GM18861 (cell line): Measurements from ENCODE around the gene POLE3.
"Not testable (repeated sequence)": the region's sequence is repeated elsewhere in the genome, so short reads cannot be mapped to it uniquely, and the experiment has no call there.

ENCODE experiments used
- ATAC-seq: cut with Tn5 transposase; IDR thresholded peaks from one replicate; pipeline ENCODE4 v1.9.1; 2021; ENCODE audit not compliant: unreplicated experiment

Gene POLE3

DNA sequence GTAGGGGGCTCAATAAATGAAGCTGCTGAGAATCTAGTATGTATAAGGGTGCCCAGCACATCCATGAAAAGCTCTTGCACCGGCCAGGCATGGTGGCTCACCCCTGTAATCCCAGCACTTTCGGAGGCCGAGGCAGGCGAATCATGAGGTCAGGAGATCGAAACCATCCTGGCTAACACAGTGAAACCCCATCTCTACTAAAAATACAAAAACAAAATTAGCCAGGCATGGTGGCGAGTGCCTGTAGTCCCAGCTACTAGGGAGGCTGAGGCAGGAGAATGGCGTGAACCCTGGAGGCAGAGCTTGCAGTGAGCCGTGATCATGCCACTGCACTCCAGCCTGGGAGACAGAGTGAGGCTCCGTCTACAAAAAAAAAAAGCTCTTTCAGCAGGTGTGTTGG lies 4.1 kb downstream of the POLE3 start:
- not testable (repeated sequence) for ATAC-seq

DNA sequence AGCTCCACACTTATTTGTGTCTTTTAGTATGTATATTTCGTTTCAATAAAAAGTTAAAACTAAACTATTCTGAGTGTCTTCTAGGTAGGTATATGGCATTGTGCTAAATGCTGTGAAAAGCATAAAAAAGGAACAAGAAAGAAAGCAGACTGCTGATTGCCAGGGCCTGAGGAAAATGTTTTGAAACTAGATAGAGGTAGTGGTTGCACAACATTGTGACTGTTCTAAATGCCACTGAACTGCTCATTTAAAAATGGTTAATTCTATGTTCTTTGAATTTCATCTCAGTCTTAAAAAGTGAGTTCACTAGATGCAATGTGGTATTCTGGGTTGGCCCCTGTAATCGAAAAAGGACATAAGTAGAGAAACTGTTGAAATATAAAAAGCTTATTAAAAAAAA lies 6.8 kb downstream of the POLE3 start:
- ATAC-seq: no peak

DNA sequence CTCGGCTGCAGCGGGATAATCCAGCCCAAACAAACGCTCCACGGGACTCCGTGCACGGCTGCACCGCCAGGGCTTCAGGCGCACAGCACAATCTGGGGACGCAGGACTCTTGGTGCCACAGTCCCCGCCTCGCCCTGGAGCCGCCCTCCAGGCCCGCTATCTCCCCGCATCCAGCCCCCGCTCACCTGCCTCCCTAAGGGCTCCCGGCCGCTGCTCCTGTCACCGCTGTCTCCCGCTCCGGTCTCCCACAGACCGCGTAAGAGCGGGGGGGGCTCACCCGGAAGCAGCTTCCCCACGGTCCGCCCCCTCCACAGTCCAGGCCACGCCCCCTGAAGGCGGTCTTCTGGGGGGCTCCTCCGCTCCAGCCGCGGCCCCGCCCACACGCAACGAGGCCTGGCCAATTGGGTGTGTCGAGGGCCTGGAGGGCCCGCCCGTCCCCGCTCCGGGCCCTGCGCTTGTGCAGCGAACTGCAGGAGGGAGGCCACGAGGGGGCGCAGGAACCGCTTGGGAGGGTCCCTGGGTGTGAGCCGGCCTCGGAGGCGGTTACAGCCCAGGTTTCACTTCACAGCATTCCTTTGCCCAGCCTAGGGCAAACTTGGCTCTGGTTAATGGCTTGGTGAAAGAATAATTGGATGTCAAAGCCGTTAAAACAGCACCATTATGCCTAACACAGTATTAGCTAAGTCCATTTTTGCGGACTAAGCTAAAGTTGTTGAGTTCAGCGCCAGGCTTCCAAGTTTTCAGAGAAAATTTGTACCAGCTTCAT lies 9.3 kb downstream of the POLE3 start, which contains the start of gene ALAD:
TSS of gene ALAD (minus strand) at position 258 of the 766 bp plus-strand sequence. CDS start 7,725 bp downstream, outside the sequence.
- peak; percentile 92 for ATAC-seq

DNA sequence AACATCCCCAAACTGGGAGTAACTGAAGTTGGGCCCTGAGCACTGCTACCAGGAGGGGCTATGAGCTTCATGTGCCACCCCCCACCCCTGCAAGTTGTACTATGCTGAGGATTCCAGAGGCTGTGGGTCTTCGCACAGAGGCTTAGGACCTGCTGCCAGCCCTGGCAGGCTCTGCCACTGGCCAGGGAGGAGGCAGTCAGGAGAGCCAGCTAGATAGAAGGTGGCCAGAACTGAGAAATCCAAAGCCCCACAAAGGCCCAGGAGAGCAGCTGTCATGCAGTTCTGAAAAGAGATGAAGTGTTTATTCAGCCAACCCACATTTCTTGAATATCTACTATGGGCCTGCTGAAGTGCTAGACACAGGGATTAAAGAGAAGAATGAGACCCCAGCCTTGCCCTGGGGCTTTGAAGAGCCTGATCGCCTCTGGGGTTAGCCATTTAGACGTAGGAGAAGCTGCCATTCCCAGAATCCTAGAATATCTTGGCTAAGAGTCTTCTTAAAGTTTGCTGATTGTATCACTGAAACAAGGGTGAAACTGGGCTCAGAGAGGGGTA lies 10.8 kb downstream of the POLE3 start:
- no peak for ATAC-seq

DNA sequence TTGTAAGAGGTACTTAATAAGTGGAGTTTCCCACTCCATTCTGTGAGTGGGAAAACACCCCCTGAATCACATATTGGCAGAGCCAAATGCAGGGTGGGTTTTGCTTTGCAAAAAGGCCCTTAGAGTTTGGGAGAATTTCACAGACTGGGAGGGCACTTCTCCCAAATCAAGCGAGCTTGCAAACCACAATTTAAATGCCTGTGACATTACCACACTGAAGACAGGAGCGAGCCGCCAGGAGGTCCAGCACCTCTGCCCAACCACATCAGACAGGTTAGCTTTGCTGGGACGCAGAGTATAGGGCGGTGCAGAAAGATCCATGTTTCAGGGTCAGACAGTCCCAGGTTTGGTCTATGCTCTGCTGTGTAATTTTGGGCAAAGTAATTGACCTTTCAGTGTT lies 11.7 kb downstream of the POLE3 start:
- ATAC-seq: no peak

DNA sequence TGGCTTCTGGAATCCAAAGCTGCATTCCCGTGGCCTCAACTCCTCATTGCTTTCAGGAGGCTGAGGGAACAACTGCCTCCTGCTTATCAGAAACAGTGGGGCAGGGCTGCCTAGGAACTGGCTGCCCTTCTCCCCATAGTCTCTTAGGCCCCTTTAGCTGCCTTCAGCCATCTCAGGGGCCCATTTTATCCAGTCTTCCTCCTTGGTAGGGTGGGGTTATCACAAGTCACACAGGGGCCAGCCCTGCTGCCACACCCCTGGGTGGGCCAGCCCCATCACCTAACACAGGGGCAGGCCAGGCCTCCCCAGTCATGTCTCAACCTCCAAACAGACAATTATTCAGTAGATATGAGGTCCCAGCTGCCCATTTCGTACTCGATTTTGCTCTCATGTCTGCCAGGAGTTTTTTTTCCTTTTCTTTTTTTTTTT lies 13.3 kb downstream of the POLE3 start:
- ATAC-seq: no peak

DNA sequence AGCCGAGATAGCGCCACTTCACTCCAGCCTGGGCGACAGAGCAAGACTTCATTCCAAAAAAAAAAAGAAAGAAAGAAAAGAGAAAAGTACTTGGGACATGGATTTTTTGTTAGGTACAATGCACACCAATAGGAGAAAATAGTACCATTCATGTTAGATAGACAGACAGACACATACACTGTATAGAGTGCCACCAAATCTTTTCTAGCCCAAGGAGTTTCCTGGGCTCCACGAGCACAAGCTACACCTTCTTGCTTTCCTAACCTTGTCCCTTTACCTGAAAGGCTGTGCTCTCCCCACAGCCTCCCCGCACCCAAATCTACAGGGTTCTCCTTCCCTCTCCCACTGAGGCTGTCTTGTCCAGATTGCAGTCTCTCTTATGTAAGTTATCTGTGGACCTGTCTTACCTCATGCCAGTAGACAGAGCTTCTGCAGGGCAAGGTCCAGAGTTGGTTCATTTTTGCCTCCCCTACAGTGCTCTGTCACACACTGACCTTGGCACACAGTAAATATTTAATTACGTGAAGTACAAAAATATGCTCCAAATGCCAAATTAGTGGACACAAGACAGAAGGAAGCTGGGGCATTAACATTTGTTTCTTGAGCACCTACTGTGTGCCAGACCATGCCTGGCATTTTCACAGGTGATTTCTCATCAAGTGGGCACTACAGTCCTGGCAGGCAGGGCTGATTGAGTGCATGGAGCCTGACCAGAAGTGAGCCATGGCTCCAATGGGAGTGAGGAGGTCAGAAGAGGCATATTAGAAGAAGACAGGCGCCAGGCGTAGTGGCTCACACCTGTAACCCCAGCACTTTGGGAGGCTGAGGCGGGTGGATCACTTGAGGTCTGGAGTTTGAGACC lies 15.2 kb downstream of the POLE3 start:
- no peak for ATAC-seq

DNA sequence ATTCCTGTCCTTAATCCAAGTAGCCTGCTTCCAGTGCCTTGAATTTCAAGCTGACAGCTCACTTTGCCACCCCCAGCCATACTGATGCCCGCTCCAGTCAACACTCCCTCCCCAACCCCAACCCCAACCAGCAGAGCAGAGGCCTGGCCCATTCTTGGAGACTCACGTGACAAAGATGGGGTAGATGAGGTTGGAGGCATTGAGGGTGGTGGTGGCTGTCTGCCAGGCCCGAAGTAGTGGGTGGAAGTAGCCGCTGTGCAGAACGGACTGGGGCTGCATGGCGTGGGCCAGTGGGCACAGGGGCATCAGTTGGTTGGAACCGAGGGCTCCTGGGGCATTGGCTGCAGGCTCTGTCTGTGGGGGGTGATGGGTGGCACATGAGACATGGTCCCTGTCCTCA lies 17.2 kb downstream of the POLE3 start:
- no peak for ATAC-seq

DNA sequence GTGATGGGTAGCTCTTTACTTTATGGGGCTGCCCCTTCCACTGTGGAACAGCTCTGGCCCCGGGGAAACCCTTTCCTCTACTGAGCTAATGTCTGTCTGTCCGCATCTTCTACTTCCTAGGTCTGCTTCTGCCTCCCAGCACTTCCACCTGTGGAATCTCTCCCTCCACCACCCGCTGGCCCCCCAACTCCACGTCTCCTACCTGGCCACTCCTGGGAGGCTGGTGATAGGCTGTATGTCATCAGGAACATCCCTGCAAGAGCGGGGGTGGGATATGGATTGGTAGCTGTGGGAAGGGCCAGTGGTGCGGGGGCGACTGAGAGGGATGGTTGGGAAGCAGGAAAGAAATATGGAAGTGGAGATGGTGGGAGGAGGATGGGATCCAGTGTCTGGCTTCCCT lies 18.6 kb downstream of the POLE3 start:
- ATAC-seq: no peak

DNA sequence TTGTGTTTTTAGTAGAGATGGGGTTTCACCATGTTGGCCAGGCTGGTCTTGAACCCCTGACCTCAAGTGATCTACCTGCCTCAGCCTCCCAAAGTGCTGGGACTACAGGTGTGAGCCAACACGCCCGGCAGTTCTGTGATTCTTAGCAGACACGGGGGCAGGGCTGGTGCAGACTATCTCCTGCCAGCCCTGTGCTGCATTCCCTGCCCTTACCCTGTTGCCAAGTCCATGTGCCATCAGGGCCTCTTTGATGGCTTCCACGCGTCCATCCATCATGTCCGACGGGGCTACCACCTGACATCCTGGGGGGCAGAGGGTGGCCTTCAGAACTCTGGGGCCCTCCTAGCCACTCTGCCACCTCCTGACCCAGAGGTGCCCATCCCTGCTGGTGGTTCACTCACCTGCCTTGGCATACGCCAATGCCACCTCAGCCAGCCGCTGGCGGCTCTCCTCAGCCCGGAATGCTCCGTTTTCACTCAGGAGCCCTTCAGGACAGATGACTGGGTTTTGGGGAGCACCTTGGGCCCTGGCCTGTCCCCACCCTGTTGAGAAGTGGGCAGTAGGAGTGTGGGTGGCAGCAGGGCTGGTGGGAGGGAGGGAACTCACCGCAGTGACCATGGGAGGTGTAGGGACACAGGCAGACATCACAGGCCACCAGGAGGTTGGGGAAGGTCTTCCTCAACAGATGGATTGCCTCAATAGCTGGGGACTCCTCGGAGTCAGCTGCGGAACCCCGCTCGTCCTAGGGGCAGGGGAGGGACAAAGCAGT lies 20.1 kb downstream of the POLE3 start:
- ATAC-seq: no peak

DNA sequence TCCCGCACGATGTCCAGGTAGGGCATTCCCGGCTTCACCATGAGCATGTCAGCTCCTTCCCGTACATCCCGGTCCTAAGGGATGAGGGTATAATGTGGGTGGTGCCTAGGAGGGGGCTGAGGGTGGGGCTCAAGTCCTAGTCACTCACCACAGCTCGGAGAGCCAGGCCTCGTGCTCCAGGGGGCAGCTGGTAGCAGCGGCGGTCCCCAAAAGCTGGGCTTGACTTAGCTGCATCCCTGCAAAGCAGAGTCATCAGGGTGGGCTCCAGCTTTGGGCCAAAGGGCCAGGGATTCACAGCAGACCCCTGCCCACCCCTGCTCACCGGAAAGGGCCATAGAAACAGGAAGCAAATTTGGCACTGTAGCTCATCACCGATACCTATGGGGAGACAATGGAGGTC lies 21.0 kb downstream of the POLE3 start:
- ATAC-seq: no peak

DNA sequence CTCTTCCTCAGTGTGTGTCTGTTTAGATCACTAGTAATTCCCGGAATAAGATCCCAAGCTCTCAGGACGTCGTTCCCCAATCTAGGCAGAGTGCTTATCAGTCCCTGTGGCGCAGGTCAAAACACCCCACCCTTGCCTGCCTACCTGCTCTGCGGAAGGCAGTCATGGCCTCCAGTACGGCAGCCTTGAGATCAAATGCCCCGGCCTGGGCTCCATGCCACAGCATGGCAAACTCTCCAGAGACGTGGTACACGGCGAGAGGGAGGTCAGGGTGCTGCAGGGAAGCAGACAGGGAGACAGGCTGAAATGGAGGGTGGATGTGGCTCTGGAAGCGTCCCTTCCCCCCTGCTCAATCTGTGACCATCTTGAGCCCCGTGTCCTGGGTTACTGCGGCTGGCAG lies 21.6 kb downstream of the POLE3 start:
- ATAC-seq: no peak

DNA sequence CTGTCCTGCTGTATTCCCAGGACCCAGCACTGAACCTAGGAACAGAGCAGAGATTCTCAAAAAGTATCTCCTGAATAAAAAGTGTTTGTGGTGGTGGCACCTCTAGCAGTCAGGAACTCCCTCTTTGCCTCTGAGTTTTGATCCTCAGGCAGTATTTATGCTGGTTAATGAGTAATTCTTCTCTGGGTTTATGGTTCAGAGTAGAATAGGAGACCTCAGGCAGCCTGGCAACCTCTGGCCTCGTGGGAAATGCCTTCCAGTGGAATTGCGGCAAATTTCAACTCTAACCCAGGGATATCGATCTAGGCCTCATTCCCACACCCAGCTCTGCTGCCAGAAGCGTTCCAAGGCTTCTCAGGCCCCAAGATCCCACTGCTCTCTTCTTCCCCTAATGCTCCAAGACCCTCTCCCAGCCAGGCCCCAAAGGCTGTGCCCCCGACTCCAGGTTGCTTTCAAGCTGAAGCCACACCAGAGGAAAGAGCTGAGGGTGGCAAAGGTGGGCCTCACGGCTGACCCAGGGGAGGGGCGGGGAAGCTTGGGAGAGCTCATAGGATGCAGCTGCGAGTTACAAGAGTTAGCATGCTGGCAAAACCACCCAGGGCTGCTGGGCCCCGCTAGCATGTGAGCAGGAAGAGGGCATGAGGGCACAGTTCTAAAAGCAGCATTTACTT lies 22.8 kb downstream of the POLE3 start:
- ATAC-seq: no peak

DNA sequence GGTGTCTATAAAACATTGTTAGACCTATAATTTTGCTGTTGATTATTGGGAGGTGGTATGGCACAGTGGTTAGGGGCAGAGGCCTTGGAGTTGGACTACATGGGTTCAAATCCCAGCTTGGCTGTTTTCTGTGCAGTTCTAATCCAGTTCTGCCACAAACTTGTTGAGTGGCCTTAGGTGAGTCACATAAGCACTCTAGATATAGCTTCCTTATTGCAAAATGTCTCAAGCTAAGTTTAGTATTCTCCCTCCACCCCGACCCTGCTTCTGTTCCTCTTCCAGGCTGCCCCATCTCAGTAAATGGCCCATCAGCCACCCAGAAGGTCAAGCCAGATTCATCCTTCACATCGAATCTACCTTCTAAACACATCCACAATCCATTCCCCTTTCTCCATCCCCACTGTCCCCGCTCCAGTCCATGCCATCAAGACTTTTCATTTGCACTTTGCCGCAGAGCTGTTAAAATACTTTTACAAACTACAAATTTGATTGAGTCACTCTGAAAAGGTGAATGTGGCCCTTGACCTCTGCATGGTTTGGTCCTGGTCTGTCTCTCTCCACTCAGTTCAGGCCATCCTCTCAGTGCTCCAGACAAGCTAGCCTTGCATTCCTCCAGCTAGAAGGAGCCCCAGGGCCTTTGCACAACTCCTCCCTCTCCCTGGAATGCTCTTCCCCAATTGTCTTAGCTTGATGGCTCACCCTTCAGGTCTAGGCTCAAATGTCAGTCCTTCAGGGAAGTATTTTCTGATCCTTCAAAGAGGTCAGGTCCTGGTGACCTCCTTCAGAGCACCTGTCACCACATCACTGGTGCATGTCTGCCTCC lies 23.7 kb downstream of the POLE3 start:
- no peak for ATAC-seq

DNA sequence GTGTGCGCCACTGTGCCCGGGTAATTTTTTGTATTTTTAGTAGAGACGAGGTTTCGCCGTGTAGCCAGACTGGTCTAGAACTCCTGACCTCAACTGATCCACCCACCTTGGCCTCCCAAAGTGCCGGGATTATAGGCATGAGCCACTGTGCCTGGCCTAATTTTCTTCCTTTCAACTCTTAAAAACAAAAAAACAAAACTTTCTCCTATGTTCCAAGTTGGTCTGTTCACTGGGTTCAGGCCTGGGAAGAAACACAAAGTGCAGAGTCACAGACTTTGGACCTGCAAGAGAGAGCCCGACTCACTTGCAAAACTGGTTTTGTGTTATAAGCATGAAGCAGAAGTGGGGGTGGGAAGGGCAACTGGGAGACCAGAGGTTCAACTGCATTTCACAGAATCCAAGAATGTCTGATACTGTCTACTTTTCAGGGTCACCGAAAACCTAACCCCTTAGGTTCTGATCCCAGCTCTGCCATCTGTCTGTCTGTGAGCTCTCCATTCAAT lies 28.5 kb downstream of the POLE3 start:
- no peak for ATAC-seq

DNA sequence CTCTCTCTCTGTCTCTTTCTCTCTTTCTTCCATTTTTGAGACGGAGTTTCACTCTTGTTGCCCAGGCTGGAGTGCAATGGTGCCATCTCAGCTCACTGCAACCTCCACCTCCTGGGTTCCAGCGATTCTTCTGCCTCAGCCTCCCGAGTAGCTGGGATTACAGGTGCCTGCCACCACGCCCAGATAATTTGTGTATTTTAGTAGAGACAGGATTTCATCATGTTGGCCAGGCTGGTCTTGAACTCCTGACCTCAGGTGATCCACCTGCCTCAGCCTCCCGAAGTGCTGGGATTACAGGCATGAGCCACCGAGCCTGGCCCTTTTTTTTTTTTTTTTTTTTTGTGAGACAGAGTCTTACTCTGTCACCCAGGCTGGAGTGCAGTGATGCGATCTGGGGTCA lies 29.0 kb downstream of the POLE3 start:
- ATAC-seq: not testable (repeated sequence)

DNA sequence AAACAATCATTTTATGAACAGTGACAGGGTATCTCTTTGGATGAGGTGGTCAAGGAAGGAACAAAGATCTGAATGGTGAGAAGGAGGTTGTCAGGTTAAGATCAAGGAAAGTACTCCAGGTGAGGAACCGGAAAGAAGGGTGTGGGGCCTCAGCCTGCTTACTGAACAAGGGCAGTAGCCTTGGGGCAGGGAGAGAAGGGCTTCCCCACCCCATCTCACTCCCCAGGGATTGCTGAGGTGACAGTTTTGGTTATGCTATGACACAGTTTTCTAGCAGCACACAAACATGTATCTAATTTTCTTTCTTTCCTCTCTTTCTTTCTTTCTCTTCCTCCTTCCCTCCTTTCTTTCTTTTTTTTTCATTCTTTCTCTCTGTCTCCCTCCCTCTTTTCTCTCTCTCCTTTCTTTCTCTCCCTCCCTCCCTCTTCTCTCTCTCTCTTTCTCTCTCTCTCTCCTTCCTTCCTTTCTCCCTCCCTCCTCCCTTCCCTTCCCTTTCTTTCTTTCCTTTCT lies 29.6 kb downstream of the POLE3 start:
- peak; percentile 61 for ATAC-seq

DNA sequence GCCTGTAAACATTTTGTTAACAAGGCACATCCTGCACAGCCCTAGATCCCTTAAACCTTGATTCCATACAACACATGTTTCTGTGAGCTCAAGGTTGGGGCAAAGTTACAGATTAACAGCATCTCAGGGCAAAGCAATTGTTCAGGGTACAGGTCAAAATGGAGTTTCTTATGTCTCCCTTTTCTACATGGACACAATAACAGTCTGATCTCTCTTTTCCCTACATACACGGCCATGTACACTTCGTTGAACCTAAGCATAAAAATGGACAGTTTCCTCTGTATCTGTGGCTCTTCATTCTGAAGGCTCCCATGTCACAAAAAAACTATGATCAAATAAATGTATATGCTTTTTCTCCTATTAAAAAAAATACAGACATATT lies 30.7 kb downstream of the POLE3 start:
- ATAC-seq: not testable (repeated sequence)

DNA sequence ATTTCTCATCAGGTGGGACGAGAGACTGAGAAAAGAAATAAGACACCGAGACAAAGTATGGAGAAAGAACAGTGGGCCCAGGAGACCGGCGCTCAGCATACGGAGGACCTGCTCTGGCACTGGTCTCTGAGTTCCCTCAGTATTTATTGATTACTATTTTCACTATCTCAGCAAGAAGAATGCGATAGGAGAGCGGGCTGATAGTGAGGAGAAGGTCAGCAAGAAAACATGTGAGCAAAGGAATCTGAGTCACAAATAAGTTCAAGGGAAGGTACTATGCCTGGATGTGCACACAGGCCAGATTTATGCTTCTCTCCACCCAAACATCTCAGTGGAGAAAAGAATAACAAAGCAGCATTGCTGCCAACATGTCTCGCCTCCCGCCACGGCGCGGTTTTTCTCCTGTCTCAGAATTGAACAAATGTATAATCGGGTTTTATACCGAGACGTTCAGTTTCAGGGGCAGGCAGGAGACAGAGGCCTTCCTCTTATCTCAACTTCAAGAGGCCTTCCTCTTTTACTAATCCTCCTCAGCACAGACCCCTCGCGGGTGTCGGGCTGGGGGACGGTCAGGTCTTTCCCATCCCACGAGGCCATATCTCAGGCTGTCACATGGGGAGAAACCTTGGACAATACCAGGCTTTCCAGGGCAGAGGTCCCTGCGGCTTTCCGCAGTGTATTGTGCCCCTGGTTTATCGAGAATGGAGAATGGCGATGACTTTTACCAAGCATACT lies 31.2 kb downstream of the POLE3 start:
- not testable (repeated sequence) for ATAC-seq
